OCI-LY7 (cell line): ENCODE data around the gene CELF4. TPM values are rescaled to one million over a fixed set of nuclear protein-coding genes. Genes with fewer than 3 reads are reported as not detected.

Experiments
- BruUV-seq: library from RNA; stranded (reverse); fragments of 400-500 nt; replicated peaks from 2 replicates; lab custom pipeline; 2021; lab: Mats Ljungman, UMichigan
- CTCF ChIA-PET: fragments of 300-600 bp; sonication (Branson Sonifier 250); formaldehyde crosslinking; loops from one replicate; lab custom pipeline; 2022; ENCODE audit warnings: antibody characterized with exemption; ENCODE audit not compliant: unreplicated experiment; lab: Charles Lee
- POLR2A ChIA-PET: fragments of 300-600 bp; sonication (Branson Sonifier 250); formaldehyde crosslinking; loops from one replicate; lab custom pipeline; 2022; ENCODE audit warnings: antibody characterized with exemption; lab: Charles Lee
- DNase-seq: peaks from one replicate; pipeline ENCODE4 v3.0.0-alpha.2; 2015; ENCODE audit warnings: low spot score
- H2AFZ ChIP-seq: fragments of 200-600 bp; sonication (generic), shearing (Covaris generic); 2 replicates; pipeline ENCODE4 v1.6.1; 2014; ENCODE audit warnings: mild to moderate bottlenecking, antibody characterized with exemption, low read length, moderate library complexity
- H3K27ac ChIP-seq: fragments of 200-600 bp; sonication (generic); 2 replicates; pipeline ENCODE4 v1.5.1; 2014; ENCODE audit warnings: mixed run types, low read depth, mild to moderate bottlenecking, moderate library complexity, low read length, inconsistent platforms; ENCODE audit not compliant: poor library complexity, severe bottlenecking
- H3K36me3 ChIP-seq: fragments of 200-600 bp; sonication (generic); 2 replicates; pipeline ENCODE4 v1.6.1; 2014; ENCODE audit warnings: mild to moderate bottlenecking, antibody characterized with exemption, low read length, moderate library complexity, mixed read lengths; ENCODE audit not compliant: insufficient read depth
- H3K4me1 ChIP-seq: fragments of 200-600 bp; sonication (generic); 2 replicates; pipeline ENCODE4 v1.5.1; 2014; ENCODE audit warnings: mild to moderate bottlenecking, low read length; ENCODE audit not compliant: insufficient read depth, poor library complexity, severe bottlenecking
- H3K4me2 ChIP-seq: fragments of 200-600 bp; sonication (generic); 2 replicates; pipeline ENCODE4 v1.6.1; 2014; ENCODE audit warnings: mild to moderate bottlenecking, low read length
- H3K4me3 ChIP-seq: fragments of 200-600 bp; sonication (generic); 2 replicates; pipeline ENCODE4 v1.5.1; 2014; ENCODE audit warnings: mild to moderate bottlenecking, low read depth, low read length; ENCODE audit not compliant: poor library complexity, severe bottlenecking
- H3K79me2 ChIP-seq: fragments of 200-600 bp; sonication (generic); 2 replicates; pipeline ENCODE4 v1.6.1; 2016; ENCODE audit warnings: low read depth, mild to moderate bottlenecking, low read length, moderate library complexity, mixed read lengths; ENCODE audit not compliant: insufficient read depth
- H3K9me2 ChIP-seq: fragments of 200-600 bp; sonication (generic); 2 replicates; pipeline ENCODE4 v1.6.1; 2016; ENCODE audit warnings: mild to moderate bottlenecking, low read length, mixed read lengths; ENCODE audit not compliant: insufficient read depth
- H3K9me3 ChIP-seq: fragments of 200-600 bp; sonication (generic); 2 replicates; pipeline ENCODE4 v1.6.1; 2014; ENCODE audit warnings: mild to moderate bottlenecking, mixed run types, low read length, mixed read lengths
- H4K20me1 ChIP-seq: fragments of 200-600 bp; sonication (generic); 2 replicates; pipeline ENCODE4 v1.6.1; 2014; ENCODE audit warnings: mild to moderate bottlenecking, antibody characterized with exemption, low read length, moderate library complexity, mixed read lengths; ENCODE audit not compliant: insufficient read depth
- EZH2phosphoT487 ChIP-seq: fragments of 200-600 bp; sonication (generic); IDR thresholded peaks from 2 replicates; pipeline ENCODE4 v1.6.1; 2018; ENCODE audit warnings: low read depth, borderline replicate concordance, mild to moderate bottlenecking, mixed run types, antibody characterized with exemption, low read length, moderate library complexity, mixed read lengths
- intact Hi-C: fragments of 100-400 bp; cut with micrococcal nuclease; formaldehyde crosslinking; loops from one replicate; pipeline ENCODE4 v1.10.0; 2022; ENCODE audit not compliant: unreplicated experiment
- total RNA-seq, 2 experiments: library from RNA; depleted of rRNA in 1 of 2; stranded (reverse); fragments of >200 nt in 1 of 2; shearing (Covaris generic) in 1 of 2; gene quantifications; 2 replicates each; pipeline ENCODE4 v1.2.3, GENCODE V29; 2014 to 2022
- TF ChIP-seq, protein P1 (sequence below): fragments of 200-600 bp; sonication (generic); conservative IDR thresholded peaks from 2 replicates; pipeline ENCODE4 v1.5.1; 2014; ENCODE audit warnings: mild to moderate bottlenecking, antibody characterized with exemption, low read length, moderate library complexity, mixed read lengths

The CELF4 gene
- total RNA-seq, 2 experiments from 2014 or later: not detected

DNA sequence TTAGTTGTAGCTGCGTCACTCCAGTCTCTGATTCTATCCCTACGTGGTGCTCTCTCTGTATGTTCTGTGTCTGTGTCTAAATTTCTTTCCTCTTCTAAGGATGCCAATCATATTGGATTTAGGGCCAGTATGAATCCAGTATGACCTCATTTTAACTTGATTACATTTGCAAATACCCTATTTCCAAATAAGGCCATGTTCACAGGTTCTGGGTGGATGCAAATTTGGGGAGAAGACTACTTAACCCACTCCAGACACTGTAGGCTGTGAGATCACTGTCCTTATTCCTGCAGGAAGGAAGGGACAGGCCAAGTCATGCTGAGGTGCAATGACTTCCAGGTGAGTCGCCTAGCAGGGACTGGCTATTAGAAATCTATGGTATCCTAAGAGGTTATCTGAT is 272.2 kb downstream of the CELF4 start:
- intact Hi-C loops: no loop called here
- POLR2A ChIA-PET: no interaction called here
- no peak for DNase-seq

DNA sequence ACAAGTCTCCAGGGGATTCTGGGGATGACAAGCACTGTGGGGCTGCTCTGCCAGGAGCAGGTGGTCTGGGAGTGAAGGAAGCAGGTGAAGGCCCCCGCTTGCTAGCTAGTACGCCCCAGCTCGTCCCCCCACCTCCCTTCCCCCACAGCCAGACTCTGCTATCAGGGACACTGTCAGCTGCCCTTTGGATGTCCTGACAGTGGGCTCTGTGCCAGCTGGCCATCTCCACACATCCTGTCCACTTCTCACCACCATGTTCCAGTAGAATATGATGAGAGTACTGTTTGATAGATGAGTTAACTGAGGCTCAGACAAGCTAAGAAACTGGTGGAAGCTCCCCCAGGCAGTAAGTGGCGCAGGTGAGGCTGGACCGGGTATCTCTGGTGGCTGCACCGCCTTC is 276.2 kb downstream of the CELF4 start:
- BruUV-seq: no TSS peak
- H3K9me2 ChIP-seq: no peaks in the 10 kb centered on the region
- no peak for DNase-seq
- no peaks in the 10 kb centered on the region for H3K4me1 ChIP-seq
- H3K79me2 ChIP-seq: no peaks in the 10 kb centered on the region
- H4K20me1 ChIP-seq: no peaks in the 10 kb centered on the region
- intact Hi-C loops: no loop called here
- ChIA-PET CTCF (no interaction called here), POLR2A (interaction anchor here (0.6 kb wide), 2 partner anchors 173 to 403 kb away, joined by 3 to 4 read pairs; no protein-coding TSS in a partner anchor)
- H3K27ac ChIP-seq: no peak overlapping the region
- H3K9me3 ChIP-seq: no peaks in the 10 kb centered on the region
- no peak overlapping the region for H2AFZ ChIP-seq
- no peak overlapping the region for H3K4me3 ChIP-seq
- no peaks in the 10 kb centered on the region for H3K36me3 ChIP-seq
- TF ChIP-seq EZH2phosphoT487: no peak
- TF ChIP-seq, protein P1, sequence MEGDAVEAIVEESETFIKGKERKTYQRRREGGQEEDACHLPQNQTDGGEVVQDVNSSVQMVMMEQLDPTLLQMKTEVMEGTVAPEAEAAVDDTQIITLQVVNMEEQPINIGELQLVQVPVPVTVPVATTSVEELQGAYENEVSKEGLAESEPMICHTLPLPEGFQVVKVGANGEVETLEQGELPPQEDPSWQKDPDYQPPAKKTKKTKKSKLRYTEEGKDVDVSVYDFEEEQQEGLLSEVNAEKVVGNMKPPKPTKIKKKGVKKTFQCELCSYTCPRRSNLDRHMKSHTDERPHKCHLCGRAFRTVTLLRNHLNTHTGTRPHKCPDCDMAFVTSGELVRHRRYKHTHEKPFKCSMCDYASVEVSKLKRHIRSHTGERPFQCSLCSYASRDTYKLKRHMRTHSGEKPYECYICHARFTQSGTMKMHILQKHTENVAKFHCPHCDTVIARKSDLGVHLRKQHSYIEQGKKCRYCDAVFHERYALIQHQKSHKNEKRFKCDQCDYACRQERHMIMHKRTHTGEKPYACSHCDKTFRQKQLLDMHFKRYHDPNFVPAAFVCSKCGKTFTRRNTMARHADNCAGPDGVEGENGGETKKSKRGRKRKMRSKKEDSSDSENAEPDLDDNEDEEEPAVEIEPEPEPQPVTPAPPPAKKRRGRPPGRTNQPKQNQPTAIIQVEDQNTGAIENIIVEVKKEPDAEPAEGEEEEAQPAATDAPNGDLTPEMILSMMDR: no peak
- no peak overlapping the region for H3K4me2 ChIP-seq

More for the DNA sequence above, 272.2 kb downstream of the CELF4 start:
- Histone ChIP-seq H3K4me2 (no peak overlapping the region), H3K27ac (no peak overlapping the region), H2AFZ (no peak overlapping the region), H4K20me1 (no peaks in the 10 kb centered on the region), H3K9me2 (no peaks in the 10 kb centered on the region), H3K4me1 (no peaks in the 10 kb centered on the region), H3K4me3 (no peak overlapping the region), H3K9me3 (no peaks in the 10 kb centered on the region), H3K79me2 (no peaks in the 10 kb centered on the region), H3K36me3 (no peaks in the 10 kb centered on the region)
- TF ChIP-seq, protein P1: no peak
- no peak for TF ChIP-seq EZH2phosphoT487
- BruUV-seq: no TSS peak
- CTCF ChIA-PET: no interaction called here

- H3K36me3 ChIP-seq: no peaks in the 10 kb centered on the region
- CTCF ChIA-PET: no interaction called here
- no peak overlapping the region for H2AFZ ChIP-seq
- H3K79me2 ChIP-seq: no peaks in the 10 kb centered on the region
- intact Hi-C loops: no loop called here
- POLR2A ChIA-PET: no interaction called here
- H3K27ac ChIP-seq: no peak overlapping the region
- no TSS peak for BruUV-seq
- no peaks in the 10 kb centered on the region for H4K20me1 ChIP-seq
- no peaks in the 10 kb centered on the region for H3K4me1 ChIP-seq
- H3K9me2 ChIP-seq: no peaks in the 10 kb centered on the region
- H3K4me2 ChIP-seq: no peak overlapping the region
- H3K4me3 ChIP-seq: no peak overlapping the region
- no peaks in the 10 kb centered on the region for H3K9me3 ChIP-seq
- DNase-seq: no peak
- no peak for TF ChIP-seq EZH2phosphoT487
- TF ChIP-seq, protein P1: no peak
These were observed 278.0 kb downstream of the CELF4 start for GRCh38 chr18:37287601-37288000.
